AG10803 (cell line): ENCODE measurements around the gene SPAAR.
A peak's percentile ranks its signal among the peaks of the same experiment; 100 is the strongest.
"Not testable (repeated sequence)": the region's sequence is repeated elsewhere in the genome, so short reads cannot be mapped to it uniquely, and the experiment has no call there.

ENCODE experiments used
- DNase-seq: peaks from one replicate; pipeline ENCODE4 v3.0.0; 2010; ENCODE audit warnings: low read depth
- H3K4me3 ChIP-seq: 2 replicates; pipeline ENCODE4 v1.5.1; 2011; ENCODE audit warnings: mild to moderate bottlenecking, low read length, control low read depth
- CTCF ChIP-seq: conservative IDR thresholded peaks from 2 replicates; pipeline ENCODE4 v1.5.1; 2011; ENCODE audit warnings: mild to moderate bottlenecking, low read length, control low read depth, inconsistent platforms

Gene SPAAR

GRCh38 chr9:35928591-35929452 is 19.5 kb downstream of the SPAAR start:
- H3K4me3 ChIP-seq: no peak overlapping the region
- no peak for TF ChIP-seq CTCF
- peak; percentile 21 for DNase-seq

GRCh38 chr9:35929453-35929718 is 20.1 kb downstream of the SPAAR start:
- no peak for DNase-seq
- H3K4me3 ChIP-seq: no peak overlapping the region
- TF ChIP-seq CTCF: no peak

DNA sequence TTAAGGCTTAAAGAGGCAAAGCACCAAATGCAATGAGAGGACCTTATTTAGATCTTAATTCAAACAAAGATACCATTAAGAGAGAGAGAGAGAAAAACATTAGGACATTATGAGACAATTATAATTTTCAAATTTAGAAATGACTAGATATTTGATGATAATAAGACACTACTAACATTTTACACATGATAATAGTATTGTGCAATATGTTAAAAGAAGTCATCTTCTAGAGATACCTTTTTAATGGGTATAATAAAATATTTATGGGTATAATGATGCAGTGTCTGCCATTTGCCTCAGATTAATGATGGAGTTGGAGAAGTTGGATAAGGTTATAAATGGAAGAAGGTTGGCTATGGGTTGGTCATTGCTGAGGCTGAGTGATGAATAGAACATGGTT is 21.2 kb downstream of the SPAAR start:
- no peak overlapping the region for H3K4me3 ChIP-seq
- TF ChIP-seq CTCF: no peak

DNA sequence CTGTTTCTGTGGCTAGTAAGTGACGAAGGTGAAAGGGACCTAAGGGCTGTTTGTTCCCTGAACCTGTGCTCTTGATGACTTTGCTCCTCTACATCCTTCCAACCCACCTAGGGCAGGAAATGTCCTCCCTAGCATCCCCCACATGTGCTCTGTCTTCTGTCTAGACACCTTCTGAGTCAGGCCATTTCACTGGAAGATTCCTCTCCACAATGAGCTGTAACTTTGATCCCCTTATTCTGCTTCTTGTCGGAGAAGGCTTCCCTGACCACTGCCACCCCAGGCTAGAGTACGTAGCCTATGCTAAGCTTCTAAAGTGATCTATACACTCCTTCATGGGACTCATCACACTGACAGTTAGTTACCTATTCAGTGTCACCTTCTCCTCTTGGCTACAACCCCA is 21.7 kb downstream of the SPAAR start:
- no peak for DNase-seq
- H3K4me3 ChIP-seq: no peak overlapping the region
- TF ChIP-seq CTCF: no peak

More for the DNA sequence above, 21.2 kb downstream of the SPAAR start:
- no peak for DNase-seq

GRCh38 chr9:35932735-35933134 is 23.4 kb downstream of the SPAAR start:
- no peak for DNase-seq
- no peak for TF ChIP-seq CTCF
- H3K4me3 ChIP-seq: no peak overlapping the region

DNA sequence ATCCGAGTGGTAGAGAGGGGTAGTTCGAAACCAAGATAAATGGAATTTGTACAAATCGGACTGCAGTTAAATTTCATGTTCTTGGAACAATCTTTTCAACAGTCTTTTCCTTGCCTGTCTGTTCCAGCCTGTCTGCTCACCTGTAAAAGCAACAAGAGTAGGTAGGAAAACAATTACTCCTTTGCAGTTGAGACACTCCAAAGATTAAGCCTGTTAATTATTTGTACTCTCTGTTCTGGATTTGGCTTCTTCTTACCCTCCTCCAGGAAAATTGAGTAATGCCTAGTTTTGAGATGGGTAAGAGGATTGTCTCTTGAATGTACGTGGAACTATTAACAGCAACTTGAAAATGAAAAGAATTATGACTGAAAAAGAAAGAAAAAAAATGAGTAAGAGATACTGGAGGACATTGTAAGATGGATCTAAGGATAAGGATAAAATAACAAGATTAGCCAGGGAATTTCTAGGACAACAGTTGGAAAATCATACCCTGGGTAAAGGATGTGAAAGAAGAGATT is 24.3 kb downstream of the SPAAR start:
- no peak for DNase-seq
- TF ChIP-seq CTCF: no peak
- no peak overlapping the region for H3K4me3 ChIP-seq

- not testable (repeated sequence) for DNase-seq
Observed at GRCh38 chr9:35934069-35934468, 24.8 kb downstream of the SPAAR start.

More at GRCh38 chr9:35934069-35934468, 24.8 kb downstream of the SPAAR start:
- not testable (repeated sequence) for H3K4me3 ChIP-seq
